Amniotic epithelial cell (primary cell): ENCODE measurements around the gene RERE.
"Not testable (repeated sequence)": the region's sequence is repeated elsewhere in the genome, so short reads cannot be mapped to it uniquely, and the experiment has no call there.

Source experiments
- DNase-seq: peaks from one replicate; pipeline ENCODE4 v3.0.0-alpha.2; 2010; ENCODE audit warnings: low read depth

The RERE gene

DNA sequence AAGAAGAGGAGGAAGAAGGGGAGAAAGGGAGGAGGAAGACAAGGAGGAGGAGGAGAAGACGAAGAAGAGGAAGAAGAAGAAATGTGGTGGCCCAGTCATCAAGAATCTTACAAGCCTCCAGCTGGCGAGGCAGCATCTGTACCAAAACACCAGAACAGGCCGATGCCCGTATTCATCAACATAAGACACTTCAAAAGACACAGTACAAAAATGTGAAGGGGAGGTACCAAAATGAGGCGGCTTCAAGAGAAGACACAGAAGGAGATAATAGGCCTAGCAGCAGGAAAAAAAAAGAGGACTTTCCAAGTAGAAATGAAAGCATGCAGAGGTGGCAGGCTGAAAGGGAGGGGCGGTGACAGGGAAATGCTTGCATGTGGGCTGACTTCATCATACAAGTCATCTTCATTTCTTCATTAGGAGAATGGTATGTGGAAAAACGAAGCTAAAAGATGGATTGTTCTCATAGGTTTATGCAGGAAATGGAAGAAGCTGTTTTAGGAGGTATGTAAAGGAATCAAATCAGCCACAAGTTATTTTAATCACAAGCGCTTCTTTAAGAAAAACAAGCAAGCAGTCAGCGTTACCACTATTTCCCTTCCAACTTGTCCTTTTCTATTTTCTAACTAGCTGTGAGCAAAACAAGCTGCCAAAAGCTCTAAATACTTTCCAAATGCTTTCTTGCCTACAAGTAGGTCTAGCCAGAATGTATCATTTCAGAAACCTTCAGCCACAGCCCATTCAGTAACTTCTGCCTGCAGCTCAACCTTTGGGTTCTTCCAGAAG, 307.2 kb downstream of the RERE start:
- DNase-seq = peak; percentile 78

DNA sequence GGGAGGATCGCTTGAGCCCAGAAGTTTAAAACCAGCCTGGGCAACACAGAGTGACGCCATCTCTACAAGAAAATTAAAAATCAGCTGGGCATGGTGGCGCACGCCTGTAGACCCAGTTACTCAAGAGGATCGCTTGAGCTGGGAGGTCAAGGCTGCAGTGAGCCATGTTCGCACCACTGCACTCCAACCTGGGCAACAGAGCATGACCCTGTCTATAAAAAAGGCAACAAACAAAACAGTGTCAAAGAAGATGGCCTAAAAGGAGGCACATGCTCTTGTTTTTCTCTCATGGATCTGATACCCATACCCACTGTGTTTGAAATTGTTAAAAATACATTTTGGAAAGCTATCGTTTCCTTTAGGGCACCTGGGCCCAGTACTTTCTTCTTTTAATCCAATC, 307.9 kb downstream of the RERE start:
- DNase-seq = no peak

DNA sequence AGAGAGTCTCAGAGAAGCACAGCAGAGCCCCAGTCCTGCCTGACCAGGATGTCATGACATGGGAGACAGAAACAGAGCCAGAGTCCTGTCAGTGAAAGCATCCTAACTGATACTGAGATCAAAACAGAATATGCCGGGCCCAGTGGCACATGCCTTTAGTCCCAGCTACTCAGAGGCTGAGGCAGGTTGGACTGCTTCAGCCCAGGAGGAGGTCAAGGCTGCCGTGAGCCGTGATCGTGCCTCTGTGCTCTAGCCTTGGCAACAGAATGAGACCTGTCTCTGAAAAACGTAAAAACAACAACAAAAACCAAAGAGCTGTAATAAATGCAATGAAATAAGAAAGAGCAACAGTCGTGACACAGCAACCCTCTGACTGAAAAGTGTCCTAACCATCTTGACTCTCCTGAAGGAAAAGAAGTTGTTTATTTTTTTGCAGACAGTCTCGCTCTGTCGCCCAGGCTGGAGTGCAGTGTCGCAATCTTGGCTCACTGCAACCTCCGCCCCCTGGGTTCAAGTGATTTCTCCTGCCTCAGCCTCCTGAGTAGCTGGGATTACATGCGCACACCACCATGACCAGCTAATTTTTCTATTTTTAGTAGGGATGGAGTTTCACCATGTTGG, 310.3 kb downstream of the RERE start:
- no peak for DNase-seq

DNA sequence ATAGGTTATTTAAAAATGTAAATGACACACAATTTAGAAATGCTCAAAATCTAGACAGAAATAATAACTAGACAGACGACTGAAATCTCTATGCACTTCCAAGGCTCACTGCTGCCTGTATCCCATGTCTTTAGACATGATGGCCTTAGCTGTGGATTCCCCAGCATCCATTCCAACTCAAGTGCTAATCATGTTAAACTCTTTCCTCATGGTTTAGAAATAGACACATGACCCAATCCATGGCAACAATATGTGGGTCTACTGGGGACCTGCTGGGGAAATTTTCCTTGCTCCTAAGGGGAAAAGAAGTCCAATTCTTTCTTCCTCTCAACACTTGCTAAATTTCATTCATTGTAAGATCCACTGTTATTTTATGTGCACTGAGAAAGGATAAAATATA, 311.0 kb downstream of the RERE start:
- no peak for DNase-seq

DNA sequence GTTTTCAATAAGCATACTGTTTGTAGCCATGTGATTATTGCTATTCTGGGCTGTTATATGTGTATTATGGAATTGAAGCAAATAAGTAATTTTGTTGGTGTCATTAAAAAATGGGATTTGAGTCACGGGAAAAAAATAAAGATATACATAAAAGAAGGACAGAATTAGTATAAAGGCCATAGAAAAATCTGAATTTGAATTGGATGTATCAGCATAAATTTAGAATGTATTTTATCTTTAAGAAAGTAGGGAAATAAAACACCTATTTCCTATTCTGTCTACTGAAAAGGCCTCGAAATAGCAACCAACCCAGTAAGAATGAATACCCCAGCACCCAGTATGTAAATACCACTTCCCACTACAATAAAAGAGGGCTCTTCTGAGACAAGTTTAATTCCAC, 313.6 kb downstream of the RERE start:
- no peak for DNase-seq

DNA sequence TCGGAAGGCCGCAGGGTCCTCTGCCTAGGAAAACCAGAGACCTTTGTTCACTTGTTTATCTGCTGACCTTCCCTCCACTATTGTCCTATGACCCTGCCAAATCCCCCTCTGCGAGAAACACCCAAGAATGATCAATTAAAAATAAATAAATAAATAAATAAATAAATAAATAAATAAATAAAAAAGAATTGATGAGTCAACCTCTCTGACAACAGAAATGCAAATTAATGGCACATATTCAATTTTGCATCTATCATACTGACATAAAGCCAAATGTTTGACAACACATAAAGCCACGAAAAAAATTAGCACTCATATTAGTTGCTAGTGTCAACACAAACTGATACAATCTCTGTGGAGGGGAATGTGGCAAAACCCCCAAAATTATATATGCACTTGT, 314.5 kb downstream of the RERE start:
- not testable (repeated sequence) for DNase-seq

DNA sequence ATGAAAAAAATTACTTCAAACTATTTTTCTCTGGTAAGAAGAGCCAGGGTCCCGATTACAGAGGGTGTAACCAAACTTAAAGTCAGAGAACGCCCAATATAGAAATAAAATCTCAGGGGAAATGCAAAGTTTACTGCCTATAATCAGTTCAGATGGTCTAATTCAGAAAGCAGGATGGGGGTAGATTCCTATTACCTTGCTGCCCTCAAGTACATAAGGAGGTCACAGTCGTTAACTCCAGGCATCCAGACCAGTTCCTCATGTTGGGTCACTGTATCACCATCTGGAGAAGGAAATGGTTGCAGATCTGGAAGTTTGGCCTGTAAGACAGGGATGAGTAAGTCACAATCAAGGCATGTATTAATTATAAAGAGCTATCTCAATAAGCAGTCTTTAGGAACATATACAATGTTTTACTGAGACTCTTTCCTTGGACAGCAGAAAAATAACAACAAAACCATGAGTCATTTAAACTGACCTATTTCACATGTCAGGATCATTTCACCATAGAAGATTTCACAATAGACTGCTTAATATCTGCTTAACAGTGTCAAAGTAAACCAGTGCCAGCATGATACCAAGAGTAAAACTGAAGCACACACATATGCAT, 320.1 kb downstream of the RERE start:
- peak; percentile 96 for DNase-seq

DNA sequence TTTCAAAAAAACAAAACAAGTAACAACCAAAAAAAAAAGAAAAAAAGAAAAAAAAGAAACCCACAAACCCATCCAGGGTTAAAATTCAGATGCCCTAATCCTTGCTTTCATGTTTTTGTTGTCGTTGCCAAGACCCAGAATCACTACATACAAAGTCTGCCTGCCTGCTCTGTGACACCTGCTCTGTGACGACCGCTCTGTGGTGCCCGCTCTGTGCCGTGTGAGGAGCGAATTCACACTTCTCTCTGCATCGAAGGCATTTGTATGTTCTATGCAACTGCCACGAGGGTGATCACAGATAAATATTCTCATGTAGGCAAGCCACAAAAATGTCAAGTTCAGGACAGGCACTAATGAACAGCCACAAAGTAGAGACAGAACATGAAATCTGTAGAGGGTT, 321.0 kb downstream of the RERE start:
- no peak for DNase-seq

DNA sequence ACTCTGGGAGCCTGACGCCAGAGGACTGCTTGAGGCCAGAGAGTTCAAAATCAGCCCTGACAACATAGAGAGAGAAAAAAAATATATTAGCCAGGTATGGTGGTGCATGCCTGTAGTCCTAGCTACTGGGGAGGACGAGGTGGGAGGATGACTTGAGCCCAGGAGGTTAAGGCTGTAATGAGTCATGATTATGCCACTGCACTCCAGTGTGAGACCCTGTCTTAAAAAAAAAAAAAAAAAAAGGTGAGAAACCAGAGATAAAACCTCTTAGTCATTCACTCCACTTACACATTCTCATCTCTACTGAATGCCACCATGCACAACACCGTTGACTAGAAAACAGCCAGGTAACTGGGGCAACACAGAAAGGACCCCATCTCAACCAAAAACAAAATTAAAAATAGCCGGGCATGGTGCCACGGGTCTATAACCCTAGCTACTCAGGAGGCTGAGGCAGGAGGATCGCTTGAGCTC, 321.5 kb downstream of the RERE start:
- peak; percentile 78 for DNase-seq

DNA sequence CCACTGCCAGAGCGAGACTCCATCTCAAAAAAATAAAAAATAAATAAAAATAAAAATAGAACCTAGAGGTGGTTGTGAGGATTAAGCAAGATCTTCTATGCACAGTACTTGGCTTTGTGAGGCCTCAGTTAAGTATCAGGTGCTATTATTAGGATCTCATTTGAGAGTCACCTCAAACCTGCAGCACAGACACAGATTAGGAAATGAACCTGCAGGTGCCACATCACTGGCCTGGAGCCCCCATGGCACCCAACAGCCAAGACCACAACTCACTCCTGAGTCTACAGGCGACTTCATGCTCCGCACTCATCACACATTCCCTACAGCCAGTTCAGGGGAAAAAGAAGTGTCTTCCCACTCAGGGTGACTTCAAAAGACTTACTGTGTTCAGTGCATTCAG, 322.8 kb downstream of the RERE start:
- DNase-seq = no peak

DNA sequence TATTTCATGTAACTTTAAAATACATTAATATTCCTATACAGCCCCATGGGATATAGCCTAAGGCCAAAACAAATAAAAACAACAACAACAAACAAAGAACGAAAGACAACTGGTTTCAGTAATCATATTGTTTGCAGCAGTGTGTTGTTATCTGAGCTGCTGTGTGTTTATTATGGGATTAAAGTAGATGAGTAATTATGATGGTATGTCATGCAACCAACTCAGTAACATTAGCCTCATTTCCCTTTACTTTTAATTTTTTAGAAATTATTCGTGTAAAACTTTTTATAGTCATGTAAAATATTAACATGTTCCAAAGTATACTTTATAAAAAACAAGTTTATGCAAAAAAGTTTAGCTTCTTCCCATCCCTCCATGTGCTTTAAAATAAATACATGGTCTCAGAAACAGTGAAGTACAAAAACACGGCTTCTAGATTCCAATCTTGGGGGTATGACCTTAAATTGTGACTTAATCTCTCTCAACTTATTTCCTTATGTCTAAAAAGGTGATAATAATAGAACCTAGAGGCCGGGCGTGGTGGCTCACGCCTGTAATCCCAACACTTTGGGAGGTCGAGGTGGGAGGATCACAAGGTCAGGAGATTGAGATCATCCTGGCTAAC, 323.4 kb downstream of the RERE start:
- peak; percentile 48 for DNase-seq

DNA sequence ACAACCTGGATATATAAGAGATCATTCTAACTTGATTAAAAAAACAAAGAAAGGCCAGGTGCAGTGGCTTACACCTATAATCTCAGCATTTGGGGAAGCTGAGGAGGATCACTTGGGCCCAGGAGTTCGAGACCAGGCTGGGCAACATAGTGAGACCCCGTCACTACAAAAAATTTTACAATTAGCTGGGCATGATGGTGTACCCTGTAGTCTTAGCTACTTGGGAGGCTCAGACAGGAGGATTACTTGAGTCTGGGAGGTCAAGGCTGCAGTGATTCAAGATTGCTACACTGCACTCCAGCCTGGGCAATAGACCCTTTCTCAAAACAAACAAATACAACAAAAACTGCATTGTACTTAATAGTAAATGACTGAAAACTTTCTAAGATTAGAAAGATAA, 330.2 kb downstream of the RERE start:
- DNase-seq = no peak

DNA sequence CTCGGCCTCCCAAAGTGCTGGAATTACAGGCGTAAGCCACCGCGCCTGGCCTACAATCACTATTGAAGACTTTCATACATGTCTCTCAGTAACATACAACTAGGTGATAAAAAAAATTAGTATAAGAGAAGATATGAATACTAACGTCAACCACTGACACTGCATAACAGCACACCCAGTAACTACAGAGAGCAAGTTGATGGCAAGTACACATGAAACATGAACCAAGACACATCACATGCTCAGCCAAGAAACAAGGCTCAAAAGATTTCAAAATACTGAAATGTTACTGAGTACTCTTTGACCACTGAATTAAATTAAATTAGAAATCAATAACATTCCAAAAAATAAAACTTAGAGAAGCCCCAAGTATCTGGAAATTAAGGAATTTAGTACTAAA, 331.4 kb downstream of the RERE start:
- DNase-seq = no peak

DNA sequence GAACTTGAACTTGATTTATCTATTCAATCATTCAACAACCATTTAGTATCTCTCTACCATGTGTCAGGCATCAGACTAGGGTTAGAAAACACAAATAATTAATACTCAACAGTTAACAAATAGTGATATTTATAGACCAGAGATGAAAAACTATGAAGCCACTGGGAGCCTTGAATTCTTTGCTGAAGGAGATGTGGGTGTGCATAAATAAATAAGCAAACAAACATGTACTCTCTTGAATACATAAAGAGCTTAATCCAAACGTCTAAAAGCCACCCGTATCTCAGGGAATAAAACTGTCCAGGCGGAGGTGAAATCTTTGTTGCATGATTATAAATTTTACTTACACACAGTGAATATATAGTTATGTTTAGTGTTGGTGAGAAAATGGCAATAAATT, 333.9 kb downstream of the RERE start:
- DNase-seq = no peak

DNA sequence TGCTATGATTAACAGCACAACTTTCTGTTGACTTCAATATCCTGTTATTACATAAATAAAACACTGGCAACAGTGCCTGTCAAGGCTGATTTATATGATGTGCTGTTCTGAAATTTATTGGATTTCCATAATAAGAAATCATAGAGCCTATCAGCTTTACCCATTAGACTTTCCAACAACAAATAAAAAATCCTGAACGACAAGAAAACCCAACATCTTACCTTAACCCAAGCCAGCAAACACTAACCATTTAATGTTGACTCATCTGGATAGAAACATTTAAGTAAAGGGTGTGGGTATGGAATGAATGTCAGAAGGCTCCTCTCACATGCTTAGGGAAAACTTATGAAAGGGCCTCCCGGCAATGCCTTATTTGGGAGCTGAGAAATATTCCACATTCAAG, 334.5 kb downstream of the RERE start:
- DNase-seq = peak; percentile 79

DNA sequence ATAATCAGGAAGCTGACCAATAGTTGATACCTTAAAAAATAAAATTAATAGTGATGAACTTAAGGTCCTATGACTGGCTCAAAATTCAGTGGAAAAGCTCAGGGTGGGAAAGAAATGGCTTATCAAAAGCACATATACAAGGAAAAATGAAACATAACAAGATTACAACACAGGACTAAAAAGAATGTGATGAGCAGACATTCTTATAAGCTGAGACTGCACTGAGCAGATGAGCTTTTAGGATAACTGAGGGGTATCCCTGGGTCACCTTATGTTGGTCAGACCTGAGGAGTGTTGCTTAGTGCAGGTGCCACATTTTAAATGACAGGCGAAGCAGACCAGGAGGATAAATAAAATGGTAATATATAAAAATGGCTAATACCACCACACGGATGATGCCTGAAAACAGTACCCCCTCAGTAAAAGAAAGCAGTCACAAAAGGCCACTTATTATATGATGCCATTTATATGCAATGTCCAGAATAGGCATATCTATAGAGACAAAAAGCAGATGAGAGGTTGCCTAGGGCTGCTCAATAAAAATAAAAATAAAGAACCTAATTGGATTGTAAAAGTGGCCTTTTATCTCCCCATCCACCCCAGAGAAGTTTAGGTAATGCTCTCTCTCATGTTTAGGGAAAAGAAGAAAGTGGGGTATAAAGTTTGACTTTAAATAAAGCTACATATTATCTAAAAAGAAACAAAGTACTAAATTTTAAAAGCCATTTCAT, 335.6 kb downstream of the RERE start:
- peak; percentile 82 for DNase-seq

DNA sequence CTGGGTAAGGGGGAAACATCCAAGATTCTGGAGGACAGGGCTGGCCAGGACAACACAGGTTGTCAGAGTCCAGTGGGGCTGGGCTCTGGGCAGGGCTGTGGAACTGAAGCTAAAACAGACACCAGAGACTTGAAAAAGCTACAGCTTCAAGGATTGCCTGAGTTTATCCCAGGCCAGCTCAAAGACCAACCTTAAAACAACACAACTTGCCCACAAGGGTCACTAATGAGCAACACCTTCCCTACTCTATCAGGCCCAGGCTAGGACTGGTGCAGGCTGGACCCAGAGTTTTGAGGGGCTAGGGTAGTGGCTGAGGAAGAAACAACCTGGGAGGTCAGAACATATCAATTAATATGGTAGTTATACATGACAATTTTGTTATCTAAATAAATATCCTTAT, 338.9 kb downstream of the RERE start:
- DNase-seq = no peak

DNA sequence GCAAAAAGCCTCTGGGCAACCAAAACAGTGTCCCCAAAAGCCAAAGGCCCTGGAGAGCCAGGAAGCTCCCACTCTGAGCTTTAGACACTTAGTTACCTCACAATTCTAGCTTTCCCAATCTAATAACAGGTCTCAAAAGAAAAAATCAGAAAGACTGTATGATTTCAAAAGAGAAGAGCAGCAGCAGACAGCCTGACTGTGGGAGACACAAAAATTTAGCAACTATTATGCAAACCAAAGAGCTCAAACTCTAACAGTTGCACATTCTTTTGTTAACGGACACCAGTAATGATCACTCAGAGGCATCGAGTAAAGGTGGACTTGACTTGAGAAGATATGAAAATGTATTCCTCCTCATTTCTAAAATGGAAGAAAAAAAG, 339.5 kb downstream of the RERE start:
- DNase-seq = peak; percentile 59

DNA sequence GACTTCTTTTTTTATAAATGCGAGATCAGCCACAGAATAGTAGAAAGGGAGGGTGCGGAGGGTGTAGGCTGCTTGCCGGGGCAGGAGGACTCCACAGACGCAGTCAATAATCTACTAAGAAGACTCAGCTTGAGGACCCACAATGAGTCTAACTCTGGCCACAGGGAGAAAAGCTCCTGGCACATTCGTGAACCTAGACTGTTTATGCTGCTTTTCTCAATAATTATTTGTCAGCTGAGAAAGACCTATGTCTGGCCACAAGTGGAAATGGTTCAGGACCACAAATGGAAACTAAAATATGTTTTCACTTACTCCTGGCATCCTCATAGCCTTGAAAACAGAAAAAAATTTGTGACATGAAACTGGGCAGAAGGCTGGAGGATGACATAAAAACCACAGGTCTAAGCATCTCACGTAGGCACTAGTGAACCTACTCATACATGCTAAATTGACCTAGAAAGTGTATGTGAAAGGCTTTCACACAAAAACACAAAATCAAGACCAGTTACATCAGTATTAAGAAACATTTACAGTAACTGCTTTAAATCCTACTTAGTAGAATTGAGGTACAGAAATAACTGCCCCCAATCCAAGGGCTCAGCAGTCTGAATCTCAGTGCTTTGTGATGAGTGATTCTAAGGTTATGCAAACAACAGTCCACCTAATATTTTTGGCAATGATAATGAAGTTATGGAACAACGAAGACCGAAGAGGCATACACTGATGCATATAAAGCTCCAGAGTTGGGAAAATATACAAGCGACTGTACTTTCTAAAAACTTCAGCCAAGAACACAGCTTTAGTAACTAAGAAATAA, 340.1 kb downstream of the RERE start:
- DNase-seq = peak; percentile 71

DNA sequence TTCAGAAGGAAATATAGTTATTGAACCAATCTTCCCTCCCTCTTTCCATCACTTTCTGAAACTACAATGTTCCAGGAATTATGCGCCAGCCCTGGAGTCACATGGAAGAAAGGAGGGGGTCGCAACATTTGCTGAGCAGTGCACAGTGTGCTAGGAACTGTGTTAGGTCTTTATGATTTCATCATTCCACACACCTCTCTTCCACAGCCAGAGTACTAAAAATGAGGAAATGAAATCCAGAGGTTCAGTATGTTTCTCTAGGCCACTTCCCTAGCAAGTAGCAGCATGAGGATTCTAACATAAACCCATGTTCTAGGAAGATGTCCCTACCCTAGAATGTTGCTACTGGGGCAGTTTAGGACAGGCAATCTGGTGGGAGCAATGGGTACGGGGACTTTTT, 341.4 kb downstream of the RERE start:
- no peak for DNase-seq

DNA sequence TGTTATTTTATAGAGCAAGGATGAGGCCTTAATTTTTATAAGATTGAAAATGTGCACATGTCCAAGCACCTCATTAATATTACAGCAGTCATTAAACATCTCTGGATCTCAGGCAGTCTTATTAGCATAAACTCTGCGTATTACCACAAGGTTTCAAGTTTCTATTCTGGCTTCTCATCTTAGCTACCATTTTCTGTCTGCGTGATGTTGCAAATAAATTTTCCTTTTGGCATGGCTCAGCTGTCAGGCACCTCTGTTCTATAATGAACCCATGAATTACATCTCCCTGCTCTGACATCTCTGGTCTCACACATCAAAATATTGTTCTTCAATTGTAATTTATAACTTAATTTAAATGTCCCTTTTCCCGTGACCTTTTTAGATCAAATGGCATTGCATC, 343.1 kb downstream of the RERE start:
- no peak for DNase-seq
